ENCODE measurements around the gene SLAIN2. TPM values are rescaled to one million over a fixed set of nuclear protein-coding genes. Genes with fewer than 3 reads are reported as not detected.

Gene SLAIN2
- total and polyA plus RNA-seq, 2 experiments from 2014 or later: 21.9 to 27.9 TPM

GRCh38 chr4:48428926-48429325, 87.6 kb downstream of the SLAIN2 start:
- TF ChIP-seq ZNF114 (CRISPR knock-in tag; IDR thresholded peaks at IDR 0.05): no peak
- TF ChIP-seq EZH2phosphoT487 (IDR thresholded peaks at IDR 0.05; ENCODE audit: unreplicated experiment): no peak
- TF ChIP-seq ZNF331 (CRISPR knock-in tag; IDR thresholded peaks at IDR 0.05; ENCODE audit: low read depth): no peak
- TF ChIP-seq EZH2 (IDR thresholded peaks at IDR 0.05; ENCODE audit: low read depth, unreplicated experiment): no peak
- TF ChIP-seq ETS1 (IDR thresholded peaks at IDR 0.05): no peak
- no peak for TF ChIP-seq CREB1 (CRISPR knock-in tag; IDR thresholded peaks at IDR 0.05; ENCODE audit: low read depth)
- no peak for TF ChIP-seq ZNF462 (CRISPR knock-in tag; IDR thresholded peaks at IDR 0.05)
- TF ChIP-seq REST (IDR thresholded peaks at IDR 0.05; ENCODE audit: unreplicated experiment): no peak
- no peak for TF ChIP-seq POLR2AphosphoS5 (IDR thresholded peaks at IDR 0.05; ENCODE audit: low read depth)
- TF ChIP-seq JUNB (IDR thresholded peaks at IDR 0.05; ENCODE audit: unreplicated experiment): no peak
- TF ChIP-seq CTCF (conservative IDR thresholded peaks at IDR 0.05; ENCODE audit: low read depth in 2 of 2): no peak
- no peak for TF ChIP-seq STAT1 (IDR thresholded peaks at IDR 0.05; ENCODE audit: unreplicated experiment)
- no peak for TF ChIP-seq NANOG (IDR thresholded peaks at IDR 0.05; ENCODE audit: borderline replicate concordance)
- Histone ChIP-seq H3F3A (replicated peaks; ENCODE audit: low read depth) (no peaks in the 10 kb centered on the region), H2AFZ (no peak overlapping the region), H3K4me1 (ENCODE audit: insufficient read depth) (peaks cover 10% of the 10 kb centered on the region), H3K36me3 (ENCODE audit: insufficient read depth) (no peaks in the 10 kb centered on the region), H3K4me3 (no peak overlapping the region), H3K79me2 (replicated peaks; ENCODE audit: insufficient read depth) (no peaks in the 10 kb centered on the region), H3K27ac (ENCODE audit: low read depth) (no peak overlapping the region), H4K20me1 (replicated peaks; ENCODE audit: insufficient read depth) (no peaks in the 10 kb centered on the region), H3K27me3 (ENCODE audit: insufficient read depth) (no peaks in the 10 kb centered on the region), H3K4me2 (no peak overlapping the region), H3K9me2 (ENCODE audit: insufficient read depth) (no peaks in the 10 kb centered on the region)
- Mint-ChIP-seq H3K27me3 (ENCODE audit: insufficient read depth, low read depth, poor library complexity) (no peaks in the 10 kb centered on the region), H3K4me1 (peaks cover 18% of the 10 kb centered on the region), H3K9me3 (no peaks in the 10 kb centered on the region), H3K36me3 (ENCODE audit: low read depth) (no peaks in the 10 kb centered on the region), H3K27ac (no peak overlapping the region), H3K4me3 (no peak overlapping the region)
- DNase-seq (ENCODE audit: low spot score) (no peak), ATAC-seq (no peak)

Measured in GM23338 (cell line).